Measurements from ENCODE around the gene DRC3.
"Not testable (repeated sequence)": the region's sequence is repeated elsewhere in the genome, so short reads cannot be mapped to it uniquely, and the experiment has no call there.

Gene DRC3

DNA sequence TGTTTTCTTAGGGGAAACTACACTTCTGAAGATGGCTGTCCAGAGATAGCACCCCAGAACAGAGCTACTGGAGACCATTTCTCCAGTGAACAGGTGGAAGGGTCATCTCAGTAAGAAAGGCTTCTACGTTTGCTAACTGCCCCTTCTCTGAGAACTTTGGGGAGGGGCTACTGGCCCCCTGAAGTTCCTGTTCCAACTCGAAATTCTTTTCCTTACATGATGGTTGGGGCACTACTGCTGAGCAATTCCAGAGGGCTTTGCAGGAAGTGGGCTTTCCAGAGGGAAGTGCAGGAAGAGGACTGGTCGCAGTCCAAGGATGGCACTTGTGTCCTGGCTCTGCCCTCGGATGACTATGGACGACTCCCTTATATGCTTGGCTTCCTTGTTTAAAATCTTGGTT lies 31.6 kb upstream of the DRC3 start:
- DNase-seq (ENCODE audit: low spot score), result no peak

DNA sequence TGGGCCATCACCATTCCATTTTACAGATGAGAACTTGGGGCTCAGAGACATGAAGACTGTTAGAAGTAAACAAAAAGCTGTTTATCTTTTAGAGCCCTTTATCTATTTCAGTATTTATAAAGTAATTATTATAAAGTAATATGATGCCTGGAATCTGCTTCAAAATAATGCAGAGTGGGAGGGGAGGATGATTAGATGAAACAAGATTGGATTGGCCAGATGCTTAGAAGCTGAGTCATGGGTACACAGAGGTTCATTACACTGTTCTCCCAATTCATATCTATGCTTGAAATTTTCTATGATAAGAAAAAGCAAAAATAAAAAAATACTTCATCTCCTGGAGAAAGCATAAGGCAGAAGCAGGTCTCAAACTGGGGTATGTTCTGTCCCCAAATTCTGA lies 29.8 kb upstream of the DRC3 start:
- peak; percentile 62 for DNase-seq (ENCODE audit: low spot score)

DNA sequence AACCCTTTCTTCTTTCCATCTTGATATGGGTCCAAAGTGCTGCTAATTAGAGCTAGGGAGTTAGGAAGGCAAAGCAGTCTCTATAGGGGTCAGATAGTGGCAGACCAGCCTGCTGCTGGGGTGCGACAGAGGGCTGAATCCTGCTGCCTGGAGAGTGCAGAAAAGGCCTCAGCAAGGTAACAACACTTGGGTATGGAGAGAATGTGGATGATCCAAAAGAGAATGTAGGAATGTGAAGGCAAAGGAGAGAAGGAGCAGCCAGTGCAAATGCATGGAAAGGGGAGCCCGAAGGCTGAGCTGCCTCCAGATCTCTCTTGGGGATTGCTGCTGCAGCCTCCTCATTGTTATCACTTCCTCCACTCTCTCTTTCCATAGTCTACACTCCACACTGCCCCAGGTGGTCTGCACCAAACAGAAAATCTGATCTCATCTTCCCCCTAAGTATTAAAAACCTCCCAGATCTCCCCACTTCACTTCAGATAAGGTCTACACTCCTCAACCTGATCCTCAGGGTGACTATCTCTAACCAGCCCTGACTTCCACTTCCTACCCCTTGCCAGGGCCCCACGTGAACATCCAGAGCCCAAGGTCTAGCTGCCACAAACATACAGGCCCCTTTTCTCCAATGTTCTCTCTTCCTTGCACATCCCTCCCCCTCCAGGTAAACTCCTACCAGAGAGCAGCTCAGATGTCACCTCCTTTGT lies 29.2 kb upstream of the DRC3 start:
- DNase-seq (ENCODE audit: low spot score), result no peak

DNA sequence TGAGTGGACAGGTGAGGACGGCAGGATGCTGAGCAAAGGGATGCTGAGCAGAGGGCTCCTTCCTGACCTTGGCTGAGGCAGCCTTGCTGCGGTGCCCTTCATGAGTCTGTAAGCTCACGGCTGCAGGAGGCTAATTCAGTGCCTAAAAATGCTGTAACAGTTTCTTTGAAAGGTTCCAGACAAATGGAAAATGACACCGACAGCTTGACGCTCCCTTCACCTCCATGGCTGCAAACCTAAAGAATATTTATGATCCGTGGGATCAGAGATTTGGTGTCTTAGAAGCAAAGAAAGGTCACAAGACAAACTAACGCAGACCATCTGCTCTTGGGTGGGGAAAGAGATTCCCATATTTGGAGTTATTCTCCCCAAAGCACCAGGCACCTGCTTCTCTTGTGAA lies 28.4 kb upstream of the DRC3 start:
- DNase-seq (ENCODE audit: low spot score), result no peak

DNA sequence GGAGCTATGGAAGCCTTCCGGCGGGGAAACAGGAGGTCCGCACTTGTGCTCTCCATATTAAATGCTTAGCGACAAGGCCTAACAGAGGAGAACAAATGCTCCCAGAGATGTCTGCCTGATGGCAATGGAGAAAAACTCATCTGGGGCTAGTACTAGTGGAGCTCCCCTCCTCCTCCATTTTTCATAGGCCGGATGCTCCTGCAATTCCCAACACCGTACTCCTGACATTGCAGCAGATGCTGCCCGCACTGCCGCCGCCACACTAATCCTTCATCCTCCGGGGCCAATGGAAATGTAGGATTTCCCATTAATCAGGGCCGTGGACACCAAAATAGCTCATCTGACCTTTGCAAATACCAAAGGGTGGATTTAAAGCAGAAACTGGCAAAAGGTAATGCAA lies 27.9 kb upstream of the DRC3 start:
- DNase-seq (ENCODE audit: low spot score), result no peak

DNA sequence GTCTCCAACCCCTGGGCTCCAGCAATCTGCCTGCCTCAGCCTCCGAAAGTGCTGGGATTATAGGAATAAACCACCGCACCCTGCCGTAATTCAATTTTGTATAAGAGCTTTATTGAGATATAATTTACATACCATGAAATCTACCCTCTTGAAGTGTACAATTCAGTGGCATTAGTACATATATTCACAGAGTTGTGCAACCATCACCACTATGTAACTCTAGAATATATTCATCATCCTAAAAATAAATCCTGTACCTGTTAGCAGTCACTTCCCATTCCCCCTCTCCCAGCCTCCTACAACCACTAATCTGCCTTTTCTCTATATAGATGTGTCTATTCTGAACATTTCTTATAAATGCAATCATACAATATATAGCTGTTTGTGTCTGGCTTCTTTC lies 26.6 kb upstream of the DRC3 start:
- DNase-seq (ENCODE audit: low spot score), result no peak

DNA sequence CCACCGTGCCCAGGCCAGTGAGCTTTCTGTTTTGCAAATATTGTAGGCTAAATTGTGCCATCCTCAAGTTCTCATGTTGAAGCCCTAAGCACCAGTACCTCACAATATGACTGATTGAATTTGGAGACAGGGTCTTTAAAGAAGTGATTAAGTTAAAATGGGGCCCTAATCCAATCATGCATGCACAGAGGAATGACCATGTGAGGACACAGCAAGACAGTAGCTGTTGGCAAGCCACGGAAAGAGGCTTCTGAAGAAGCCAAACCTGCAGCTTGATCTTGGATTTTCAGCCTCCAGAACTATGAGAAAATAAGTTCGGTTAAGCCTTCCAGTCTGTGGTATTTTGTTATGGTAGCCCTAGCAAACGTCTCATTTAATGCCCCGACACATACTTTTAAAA lies 25.4 kb upstream of the DRC3 start:
- DNase-seq (ENCODE audit: low spot score), result no peak

DNA sequence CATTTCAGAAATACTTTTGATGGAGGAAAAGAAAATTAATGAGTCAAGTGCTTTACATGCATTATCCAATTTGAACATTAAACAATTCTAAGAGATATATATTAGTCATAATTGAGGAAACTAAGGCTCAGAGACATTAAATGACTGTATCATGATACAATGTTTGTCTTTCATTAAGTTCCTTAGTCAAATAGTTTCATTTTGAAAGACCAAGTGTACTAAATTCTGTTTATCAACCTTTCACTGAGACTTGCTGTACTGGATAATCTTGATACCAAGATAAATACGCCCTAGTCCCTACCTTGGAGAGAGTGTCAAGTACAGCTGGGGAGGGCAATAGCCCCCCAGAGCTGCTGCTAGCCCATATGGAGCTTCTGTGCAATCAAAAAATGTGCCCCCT lies 24.7 kb upstream of the DRC3 start:
- no peak for DNase-seq (ENCODE audit: low spot score)

DNA sequence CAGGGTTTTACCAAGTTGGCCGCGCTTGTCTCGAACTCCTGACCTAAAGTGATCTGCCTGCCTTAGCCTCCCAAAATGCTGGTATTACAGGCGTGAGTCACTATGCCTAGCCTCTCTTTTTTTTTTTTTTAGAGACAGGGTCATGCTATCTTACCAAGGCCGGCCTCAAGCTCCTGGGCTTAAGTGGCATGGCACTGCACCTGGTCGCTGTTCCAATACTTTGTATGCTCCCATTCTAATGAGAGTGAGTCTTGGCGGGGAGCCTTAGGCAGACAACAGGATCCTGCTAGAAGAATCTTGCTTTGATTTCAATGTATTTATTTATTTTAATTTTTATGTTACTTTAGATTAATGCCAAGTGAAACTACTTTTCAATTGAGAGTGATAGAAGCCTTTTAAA lies 22.3 kb upstream of the DRC3 start:
- no peak for DNase-seq (ENCODE audit: low spot score)

DNA sequence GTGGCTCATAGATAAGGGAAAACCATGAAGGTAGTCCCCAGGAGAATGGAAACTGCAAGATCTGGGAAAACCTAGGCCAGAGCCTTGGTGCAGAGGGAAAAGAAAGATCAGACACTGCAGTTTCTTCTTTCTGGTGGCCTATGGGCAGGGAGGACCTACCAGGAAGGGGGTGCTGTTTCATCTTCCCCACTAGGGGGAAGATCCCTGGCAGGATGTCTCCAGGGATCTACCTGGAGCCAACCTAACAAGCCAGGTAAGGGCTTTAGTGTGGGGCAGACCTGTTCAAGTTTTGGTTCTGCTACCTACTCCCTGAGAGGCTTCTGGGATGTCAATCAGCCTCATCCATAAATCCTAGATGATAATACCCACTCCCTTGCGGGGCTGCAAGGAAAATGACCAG lies 21.9 kb upstream of the DRC3 start:
- DNase-seq (ENCODE audit: low spot score), result no peak

DNA sequence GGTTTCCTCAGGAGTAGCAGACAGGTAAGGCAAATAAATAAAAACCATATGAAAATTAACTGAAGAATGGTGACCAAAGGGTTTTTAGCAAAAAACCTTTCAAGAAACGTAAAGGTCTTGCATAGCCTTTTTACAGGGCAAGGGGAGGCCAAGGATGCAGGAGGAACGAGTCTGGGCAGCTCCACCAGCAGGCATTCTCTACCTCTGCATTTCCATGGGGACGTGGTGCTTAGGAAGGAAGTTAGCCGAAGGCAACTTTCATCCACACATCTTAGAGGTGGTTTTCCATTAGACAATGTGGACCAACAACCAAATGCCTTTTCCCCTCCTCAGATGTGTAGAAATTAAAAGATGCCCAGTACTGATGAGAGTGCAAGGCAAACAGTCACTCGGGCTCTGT lies 21.1 kb upstream of the DRC3 start:
- DNase-seq (ENCODE audit: low spot score), result no peak

DNA sequence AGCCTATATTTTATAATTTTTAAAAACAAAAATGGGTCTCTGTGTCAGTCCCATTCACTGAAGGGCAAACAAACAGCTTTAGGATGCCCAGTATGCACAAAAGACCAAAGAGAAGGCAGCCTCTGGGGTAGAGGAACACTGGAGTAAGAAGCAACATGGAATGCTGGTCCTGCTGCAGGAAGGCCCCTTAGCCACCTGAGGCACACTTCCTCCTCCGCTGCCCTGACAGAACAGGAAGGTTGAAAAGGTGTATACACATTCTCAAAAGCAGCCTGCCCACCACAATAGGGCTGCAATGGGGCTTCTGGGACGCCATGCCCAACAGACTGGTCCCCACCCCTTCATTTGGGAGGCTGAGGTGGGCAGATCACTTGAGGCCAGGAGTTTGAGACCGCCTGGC lies 20.0 kb upstream of the DRC3 start:
- DNase-seq (ENCODE audit: low spot score), result no peak

DNA sequence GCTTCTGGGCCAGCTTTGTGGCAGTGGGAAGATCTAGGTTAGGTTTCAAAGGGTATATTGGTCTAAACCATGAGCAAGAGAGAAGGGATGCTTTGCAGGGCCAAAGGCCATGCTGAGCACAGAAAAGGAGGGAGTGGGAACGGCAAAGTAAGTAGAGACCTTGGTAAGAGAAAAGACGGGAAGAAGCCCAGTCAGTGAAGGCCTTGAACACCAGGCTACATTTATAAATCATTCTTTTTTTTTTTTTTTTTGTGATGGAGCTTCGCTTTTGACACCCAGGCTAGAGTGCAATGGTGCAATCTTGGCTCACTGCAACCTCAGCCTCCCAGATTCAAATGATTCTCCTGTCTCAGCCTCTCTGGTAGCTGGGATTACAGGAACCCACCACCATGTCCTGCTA lies 18.6 kb upstream of the DRC3 start:
- DNase-seq (ENCODE audit: low spot score), result no peak

DNA sequence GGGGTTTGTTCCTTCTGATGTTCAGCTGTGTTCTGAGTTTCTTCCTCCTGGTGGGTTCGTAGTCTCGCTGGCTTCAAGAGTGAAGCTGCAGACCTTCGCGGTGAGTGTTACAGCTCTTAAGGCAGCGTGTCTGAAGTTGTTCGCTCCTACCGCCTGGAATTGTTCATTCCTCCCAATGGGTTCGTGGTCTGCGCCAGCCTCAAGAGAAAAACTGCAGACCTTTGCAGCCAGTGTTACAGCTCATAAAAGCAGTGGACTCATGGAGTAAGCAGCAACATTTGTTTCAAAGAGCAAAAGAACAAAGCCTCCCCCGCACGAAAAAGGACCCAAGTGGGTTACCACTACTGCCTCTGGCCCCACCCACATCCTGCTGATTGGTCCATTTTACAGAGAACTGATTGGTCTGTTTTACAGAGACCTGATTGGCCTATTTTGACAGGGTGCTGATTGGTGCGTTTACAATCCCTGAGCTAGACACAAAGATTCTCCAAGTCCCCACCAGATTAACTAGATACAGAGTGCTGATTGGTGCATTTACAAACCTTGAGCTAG lies 16.8 kb upstream of the DRC3 start:
- DNase-seq (ENCODE audit: low spot score), result not testable (repeated sequence)

DNA sequence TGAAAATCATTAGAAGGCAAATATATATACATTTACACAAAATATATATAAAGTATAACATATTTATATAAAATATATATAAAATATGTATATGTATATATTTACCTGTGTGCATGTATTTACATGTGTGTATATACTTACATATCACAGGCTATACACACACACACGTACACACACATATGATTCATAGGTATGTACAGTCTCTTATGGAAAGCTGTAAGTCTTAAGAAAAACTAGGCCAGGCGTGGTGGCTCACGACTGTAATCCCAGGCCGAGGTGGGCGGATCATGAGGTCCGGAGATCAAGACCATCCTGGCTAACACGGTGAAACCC lies 15.1 kb upstream of the DRC3 start:
- DNase-seq (ENCODE audit: low spot score), result no peak

DNA sequence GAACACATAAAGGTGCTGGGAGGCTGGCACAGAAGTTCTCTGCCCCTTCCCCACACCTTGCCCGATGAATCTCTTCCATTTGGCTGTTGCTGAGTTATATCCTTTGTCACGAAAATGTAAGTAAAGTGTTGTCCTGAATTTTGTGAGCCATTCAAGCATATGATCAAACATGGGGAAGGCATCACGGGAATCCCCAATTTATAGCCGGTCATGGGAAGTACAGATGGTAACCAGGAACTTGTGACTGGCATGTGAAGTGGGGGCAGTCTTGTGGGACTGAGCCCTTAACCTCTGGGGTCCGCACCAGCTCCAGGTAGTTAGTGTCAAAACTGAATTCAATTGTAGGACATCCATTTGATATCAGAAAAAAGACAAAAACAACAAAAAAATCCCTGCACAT lies 13.7 kb upstream of the DRC3 start:
- no peak for DNase-seq (ENCODE audit: low spot score)

DNA sequence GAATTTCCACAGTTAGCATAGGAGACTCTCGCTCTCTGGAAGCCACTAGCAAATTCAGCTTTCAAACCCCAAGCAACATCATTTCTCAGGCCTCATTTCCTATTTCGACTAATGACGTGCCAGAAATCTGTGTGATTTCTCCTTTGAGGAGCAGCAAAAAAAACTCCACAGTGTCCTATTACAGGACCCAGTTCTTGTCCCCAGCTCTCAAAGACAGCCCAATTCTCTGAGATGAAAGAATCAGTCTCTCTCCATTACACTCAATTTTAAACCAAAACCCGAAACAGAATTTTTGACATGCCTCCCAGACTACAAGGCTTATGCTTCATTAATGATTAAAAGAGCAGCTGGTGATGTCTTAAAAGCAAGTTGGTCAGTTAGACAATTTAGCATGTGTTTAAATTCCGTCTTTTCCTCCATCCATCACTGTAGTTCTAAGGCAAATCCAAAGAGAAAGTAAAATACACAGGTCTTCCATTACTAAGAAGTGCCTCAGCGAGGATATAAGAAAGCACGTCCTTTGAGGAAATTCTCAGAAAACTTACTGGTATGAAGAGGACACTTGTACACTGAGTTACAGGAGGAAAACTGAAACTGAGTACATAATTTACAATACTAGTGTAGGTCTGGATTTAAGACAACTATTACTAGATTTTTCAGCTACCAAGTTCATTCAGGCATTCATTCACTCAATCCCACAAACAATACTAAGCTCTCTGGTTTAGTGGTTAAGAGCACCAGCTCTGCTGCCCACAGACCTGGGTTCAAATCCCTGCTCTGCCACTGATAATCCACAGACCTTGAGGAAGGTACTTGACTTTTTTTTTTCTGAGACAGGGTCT lies 12.9 kb upstream of the DRC3 start:
- peak; percentile 38 for DNase-seq (ENCODE audit: low spot score)

DNA sequence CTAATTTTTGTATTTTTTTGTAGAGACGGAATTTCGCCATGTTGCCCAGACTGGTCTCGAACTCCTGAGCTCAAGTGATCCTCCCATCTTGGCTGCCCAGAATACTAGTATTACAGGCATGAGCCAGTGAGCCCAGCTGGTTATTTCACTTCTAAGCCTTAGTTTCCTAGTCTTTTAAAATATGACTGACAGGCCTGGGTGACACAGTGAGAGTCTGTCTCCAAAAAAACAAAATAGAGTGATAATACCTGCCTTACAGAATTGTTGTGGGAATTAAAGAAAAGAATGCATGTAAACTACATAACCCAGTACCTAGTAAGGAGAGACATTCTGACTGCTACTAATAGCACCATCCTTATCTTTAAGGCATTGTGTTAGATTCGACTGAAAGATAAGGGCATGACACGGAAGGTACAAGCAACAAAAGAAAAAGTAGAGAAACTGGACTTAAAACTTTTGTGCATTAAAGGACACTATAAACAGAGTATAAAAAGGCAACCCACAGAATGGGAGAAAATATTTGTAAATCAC lies 12.1 kb upstream of the DRC3 start:
- DNase-seq (ENCODE audit: low spot score), result no peak

DNA sequence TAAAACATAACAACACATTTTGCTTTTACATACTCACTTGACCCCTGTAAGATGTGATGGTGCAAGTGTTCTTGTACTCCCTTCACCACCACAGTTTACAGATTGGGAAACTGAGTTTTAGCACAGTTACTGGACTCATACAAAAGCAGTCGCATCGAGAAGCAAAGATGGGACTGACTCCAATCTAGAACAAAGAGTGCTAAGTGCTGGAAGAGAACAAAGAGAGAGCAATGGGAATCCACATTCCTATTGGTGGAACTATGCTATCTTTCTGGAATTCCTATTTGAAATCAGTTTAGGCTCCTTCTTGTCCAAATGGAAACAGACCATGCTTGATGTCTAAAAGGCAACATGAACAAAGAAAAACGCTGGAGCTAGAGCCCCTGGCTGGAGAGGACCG lies 9.6 kb upstream of the DRC3 start:
- DNase-seq (ENCODE audit: low spot score), result no peak

DNA sequence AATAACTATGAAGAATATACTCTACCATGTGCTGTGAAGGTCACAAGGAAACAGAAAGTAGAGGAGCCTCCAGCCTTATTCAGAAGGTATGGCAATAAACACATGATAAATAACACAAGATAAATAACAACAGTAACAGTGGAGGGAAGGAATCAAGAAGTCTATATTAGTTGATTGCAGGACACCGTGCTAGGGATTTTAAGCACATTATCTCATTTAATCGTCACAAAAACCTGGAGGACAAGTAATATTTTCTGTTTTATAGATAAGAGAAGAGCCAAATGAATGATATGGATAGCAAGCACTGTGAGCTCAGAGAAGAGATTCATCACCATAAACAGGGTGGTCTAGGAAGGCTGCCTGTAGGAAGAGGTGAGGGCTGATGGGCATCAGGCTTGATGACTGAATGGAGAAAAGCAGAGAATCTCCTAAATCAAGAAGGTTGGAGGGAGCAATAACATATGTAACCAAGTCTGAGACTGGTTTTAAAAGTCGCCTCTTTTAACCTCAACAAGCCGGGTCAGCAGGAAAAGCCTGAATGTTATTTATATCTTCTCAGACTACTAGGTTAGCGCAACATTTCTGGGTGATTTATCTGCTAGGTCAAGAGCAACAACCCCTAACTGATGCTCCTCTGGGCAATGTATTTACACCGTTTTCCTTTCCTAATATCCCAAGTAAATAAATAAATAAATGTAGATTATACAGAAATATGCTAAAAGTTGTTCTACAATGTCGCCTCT lies 8.8 kb upstream of the DRC3 start:
- DNase-seq (ENCODE audit: low spot score), result no peak

DNA sequence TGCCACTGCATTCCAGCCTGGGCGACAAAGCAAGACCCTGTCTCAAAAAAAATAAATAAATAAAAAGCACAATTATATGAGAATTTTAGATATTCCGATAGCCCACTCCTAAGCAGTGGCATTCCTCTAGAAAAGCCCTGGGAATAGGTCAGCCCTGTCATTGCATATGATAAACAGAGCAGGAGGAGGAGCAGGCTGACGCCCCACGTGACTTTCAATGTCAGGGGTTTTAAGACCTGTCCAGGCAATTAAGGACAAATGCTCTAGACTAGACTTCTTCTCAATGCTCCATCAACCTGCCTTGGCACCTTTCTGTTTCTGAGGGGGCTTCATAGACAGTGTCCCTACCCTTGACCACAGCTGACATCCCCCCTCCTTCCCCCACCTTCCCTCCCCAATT lies 8.0 kb upstream of the DRC3 start:
- no peak for DNase-seq (ENCODE audit: low spot score)

DNA sequence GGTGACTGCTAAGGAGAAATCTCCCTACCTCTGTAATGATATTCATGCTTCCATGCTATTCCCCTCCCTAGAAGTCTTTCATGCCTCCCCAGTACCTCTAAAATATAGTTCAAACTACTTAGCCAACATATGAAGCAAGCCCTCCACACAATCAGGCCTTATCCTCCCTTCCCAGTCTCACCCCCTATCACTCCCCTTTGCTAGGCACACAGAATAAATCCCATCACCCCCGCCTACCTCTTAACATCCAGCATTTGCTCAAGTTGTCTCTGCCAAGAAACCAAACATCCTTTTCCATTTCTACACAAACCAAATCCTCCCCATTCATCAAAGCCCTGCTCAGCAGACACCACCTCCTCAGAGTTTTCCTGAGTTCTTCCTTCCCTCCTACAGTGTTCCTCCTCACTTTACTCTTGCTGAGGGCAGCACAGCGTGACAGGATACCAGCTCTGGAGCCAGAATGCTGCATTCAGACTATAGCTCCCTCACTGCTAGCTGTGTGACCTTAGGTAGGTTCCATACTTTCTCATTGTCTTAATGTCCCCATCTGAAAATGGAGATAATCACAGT lies 7.4 kb upstream of the DRC3 start:
- DNase-seq (ENCODE audit: low spot score), result no peak

Data from AG08395 (cell line).